ENCODE results near the gene TNRC6C. TPM values are rescaled to one million over a fixed set of nuclear protein-coding genes. Genes with fewer than 3 reads are reported as not detected.
A peak's percentile ranks its signal among the peaks of the same experiment; 100 is the strongest.

TNRC6C gene
- total RNA-seq, 1 donor from 2014 or later = 22.4 TPM

DNA sequence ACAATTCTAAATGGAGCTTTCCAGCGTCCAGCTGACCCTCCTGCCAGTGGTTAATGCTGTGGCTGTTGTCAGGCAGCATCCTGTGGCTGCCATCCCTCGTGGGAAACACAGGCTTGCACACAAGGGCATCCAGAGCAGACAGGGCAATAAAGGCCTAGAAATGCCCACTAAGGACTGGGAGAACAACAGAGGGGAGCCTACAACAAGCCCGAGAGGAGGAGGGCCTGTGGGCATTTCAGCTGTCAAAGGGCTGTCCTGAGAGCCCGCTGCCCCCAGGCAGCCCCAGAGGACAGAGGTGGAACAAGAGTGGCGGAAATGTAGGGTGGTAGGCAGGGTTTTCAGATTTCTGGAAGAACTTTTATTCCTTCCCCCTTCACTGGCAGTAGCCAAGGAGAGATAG lies 81.1 kb downstream of the TNRC6C start:
- Histone ChIP-seq H3K27me3 (ENCODE audit: low read depth) (no peaks in the 10 kb centered on the region), H3K36me3 (peaks cover 10% of the 10 kb centered on the region), H3K4me1 (peaks cover 23% of the 10 kb centered on the region), H3K4me3 (no peak overlapping the region), H3K9me3 (no peaks in the 10 kb centered on the region), H3K27ac (no peak overlapping the region)
- no peak for DNase-seq
- TF ChIP-seq CTCF (IDR thresholded peaks at IDR 0.05) = no peak
- intact Hi-C loops (cut with DNase I) = no loop called here
- no peak for ATAC-seq

DNA sequence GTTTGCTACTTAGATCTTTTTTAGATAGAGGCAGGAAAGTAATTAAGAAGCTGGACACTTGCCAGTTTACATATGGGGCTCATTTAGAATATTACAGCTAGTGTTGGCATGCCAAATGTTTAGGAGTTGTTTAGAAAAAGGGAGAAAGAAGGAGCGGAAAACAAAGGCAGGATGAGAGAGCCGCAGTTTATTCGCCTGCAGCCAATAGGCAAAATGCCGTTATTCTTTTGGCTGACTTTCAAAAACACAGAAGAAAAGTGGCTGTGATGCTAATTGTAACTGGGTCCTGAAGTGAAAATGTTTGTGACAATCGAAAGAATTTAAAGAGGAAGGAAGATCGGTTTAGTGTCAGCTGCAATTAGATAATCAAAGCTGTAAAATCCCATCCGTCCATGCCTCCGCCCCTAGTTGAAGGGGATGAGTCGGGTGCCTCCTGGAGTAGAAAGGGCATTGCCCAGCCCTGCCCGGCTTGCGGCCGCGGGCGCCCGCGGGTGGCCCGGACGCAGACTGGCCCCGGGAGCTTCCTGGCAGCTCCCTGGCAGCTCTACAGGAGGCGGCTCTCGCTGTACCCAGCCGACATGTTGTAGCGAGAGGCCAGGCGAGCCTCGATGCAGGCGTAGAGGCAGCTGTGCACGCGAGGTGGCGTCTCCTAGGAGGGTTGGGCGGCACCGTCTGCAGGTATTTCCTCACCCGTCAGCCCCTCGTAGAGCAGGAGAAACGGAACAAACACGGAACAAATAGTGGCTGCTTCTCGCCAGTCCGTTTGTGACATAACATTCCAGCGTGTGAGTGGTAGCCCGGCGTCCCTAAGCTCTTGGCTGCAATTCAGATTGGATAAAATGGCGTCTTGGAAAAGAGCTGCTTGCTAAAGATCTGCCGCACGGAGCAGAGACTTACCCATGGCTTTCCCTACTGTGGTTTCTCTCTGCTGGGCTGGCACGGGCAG lies 82.2 kb downstream of the TNRC6C start:
- Histone ChIP-seq H3K9me3 (no peaks in the 10 kb centered on the region), H3K36me3 (no peaks in the 10 kb centered on the region), H3K27ac (peak overlapping the region; percentile 88), H3K27me3 (ENCODE audit: low read depth) (no peaks in the 10 kb centered on the region), H3K4me1 (peaks cover 23% of the 10 kb centered on the region), H3K4me3 (peak overlapping the region; percentile 55)
- no peak for TF ChIP-seq CTCF (IDR thresholded peaks at IDR 0.05)
- intact Hi-C loops (cut with DNase I) = no loop called here
- DNase-seq (peak; percentile 76), ATAC-seq (peak; percentile 88 to 89)

GRCh38 chr17:78041386-78042179 lies 83.1 kb downstream of the TNRC6C start:
- Histone ChIP-seq H3K27ac (peak overlapping the region; percentile 88), H3K36me3 (no peaks in the 10 kb centered on the region), H3K4me3 (peak overlapping the region; percentile 55), H3K9me3 (no peaks in the 10 kb centered on the region), H3K27me3 (ENCODE audit: low read depth) (no peaks in the 10 kb centered on the region), H3K4me1 (peaks cover 23% of the 10 kb centered on the region)
- TF ChIP-seq CTCF (IDR thresholded peaks at IDR 0.05) = no peak
- intact Hi-C loops (cut with DNase I) = no loop called here
- ATAC-seq (peak in 1 of 2 donors; percentile 28), DNase-seq (no peak)

DNA sequence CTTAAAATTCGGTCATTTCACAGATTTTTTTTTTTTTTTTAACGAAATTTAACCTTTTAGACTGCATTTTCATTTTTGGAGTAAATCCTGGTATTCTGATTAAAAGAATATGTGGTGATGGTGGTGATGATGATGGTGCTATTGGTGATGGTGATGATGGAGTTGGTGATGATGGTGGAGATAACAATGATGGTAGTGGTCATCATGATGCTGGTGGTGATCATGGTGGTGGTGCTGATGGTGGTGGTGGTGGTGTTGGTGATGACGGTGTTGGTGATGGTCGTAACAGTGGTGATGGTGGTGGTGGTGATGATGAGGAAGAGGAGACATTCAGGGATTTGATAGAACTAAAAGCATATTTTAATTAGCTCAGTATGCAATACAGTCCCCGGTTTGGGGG lies 84.0 kb downstream of the TNRC6C start:
- Histone ChIP-seq H3K9me3 (no peaks in the 10 kb centered on the region), H3K4me1 (peaks cover 23% of the 10 kb centered on the region), H3K36me3 (no peaks in the 10 kb centered on the region), H3K27me3 (ENCODE audit: low read depth) (no peaks in the 10 kb centered on the region), H3K4me3 (no peak overlapping the region), H3K27ac (no peak overlapping the region)
- no peak for TF ChIP-seq CTCF (IDR thresholded peaks at IDR 0.05)
- no peak for ATAC-seq
- DNase-seq = no peak
- intact Hi-C loops (cut with DNase I) = no loop called here

DNA sequence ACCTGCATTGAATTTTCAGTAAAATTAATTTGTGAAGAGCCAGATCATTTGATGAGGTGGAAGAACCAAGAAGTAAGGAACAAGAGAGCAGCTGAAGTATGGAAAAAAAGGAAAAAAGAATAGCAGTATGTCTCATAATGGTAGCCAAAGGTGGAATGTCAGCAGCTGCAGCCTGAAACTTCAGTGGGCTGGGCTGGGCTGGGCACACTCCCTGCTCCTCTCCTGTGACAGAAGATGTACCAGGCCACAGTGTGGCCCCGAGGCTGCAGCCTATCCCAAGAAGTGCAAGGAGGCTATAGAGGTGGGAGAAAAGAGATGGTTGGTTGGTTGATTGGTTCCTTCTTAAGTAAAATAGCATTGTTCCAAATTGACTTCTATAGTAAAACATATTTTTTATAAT lies 84.5 kb downstream of the TNRC6C start:
- ATAC-seq (no peak), DNase-seq (no peak)
- H3K4me3 ChIP-seq = no peak overlapping the region
- no peaks in the 10 kb centered on the region for H3K27me3 ChIP-seq (ENCODE audit: low read depth)
- no peaks in the 10 kb centered on the region for H3K9me3 ChIP-seq
- no peaks in the 10 kb centered on the region for H3K36me3 ChIP-seq
- peaks cover 23% of the 10 kb centered on the region for H3K4me1 ChIP-seq
- intact Hi-C loops (cut with DNase I) = no loop called here
- no peak overlapping the region for H3K27ac ChIP-seq
- no peak for TF ChIP-seq CTCF (IDR thresholded peaks at IDR 0.05)
